Measurements from ENCODE around the gene KRTAP4-6. TPM values are rescaled to one million over a fixed set of nuclear protein-coding genes. Genes with fewer than 3 reads are reported as not detected.
"Not testable (repeated sequence)": the region's sequence is repeated elsewhere in the genome, so short reads cannot be mapped to it uniquely, and the experiment has no call there.

Gene KRTAP4-6
- total RNA-seq = not detected

- Histone ChIP-seq H3K4me3 (no peak within 1 kb of the TSS), H3K4me1 (no peaks in the 10 kb centered on the region), H3K27me3 (no peaks in the 10 kb centered on the region), H3K27ac (no peak within 1 kb of the TSS), H3K9me3 (peaks cover 3% of the 10 kb centered on the region in 2 donors), H3K36me3 (no peaks in the 10 kb centered on the region)
- intact Hi-C loops (cut with DNase I) = no loop called here
- TF ChIP-seq CTCF (IDR thresholded peaks at IDR 0.05) = no peak
- no peak for DNase-seq (ENCODE audit: low spot score in 2 of 2)
These were observed at the start of gene KRTAP4-6 for GRCh38 chr17:41140360-41141131. Gene KRTAP4-6, minus strand, starts transcription at chr17:41140544. Its CDS starts 57 bp downstream, at chr17:41140487.

- H3K36me3 ChIP-seq; H3K4me3 ChIP-seq; intact Hi-C loops (cut with DNase I); H3K4me1 ChIP-seq; H3K27ac ChIP-seq; DNase-seq (ENCODE audit: low spot score in 2 of 2); H3K27me3 ChIP-seq; H3K9me3 ChIP-seq: not testable (repeated sequence)
These were observed 49.5 kb upstream of the KRTAP4-6 start, which contains the start of gene KRTAP9-1 for GRCh38 chr17:41189837-41190318. Gene KRTAP9-1, plus strand, starts transcription at chr17:41189887. Its CDS starts 0 bp downstream, at chr17:41189887.

GRCh38 chr17:41186872-41187271 lies 46.5 kb upstream of the KRTAP4-6 start:
- H3K9me3 ChIP-seq = no peaks in the 10 kb centered on the region
- intact Hi-C loops (cut with DNase I) = no loop called here
- H3K27me3 ChIP-seq = no peaks in the 10 kb centered on the region
- DNase-seq (ENCODE audit: low spot score in 2 of 2) = no peak
- no peak for TF ChIP-seq CTCF (IDR thresholded peaks at IDR 0.05)
- H3K36me3 ChIP-seq = no peaks in the 10 kb centered on the region
- H3K4me3 ChIP-seq = no peak overlapping the region
- no peaks in the 10 kb centered on the region for H3K4me1 ChIP-seq
- no peak overlapping the region for H3K27ac ChIP-seq

GRCh38 chr17:41185001-41185400 lies 44.7 kb upstream of the KRTAP4-6 start:
- DNase-seq (ENCODE audit: low spot score in 2 of 2) = no peak
- Histone ChIP-seq H3K4me3 (no peak overlapping the region), H3K27ac (no peak overlapping the region), H3K9me3 (no peaks in the 10 kb centered on the region), H3K36me3 (no peaks in the 10 kb centered on the region), H3K4me1 (no peaks in the 10 kb centered on the region), H3K27me3 (no peaks in the 10 kb centered on the region)
- intact Hi-C loops (cut with DNase I) = no loop called here
- TF ChIP-seq CTCF (IDR thresholded peaks at IDR 0.05) = no peak

GRCh38 chr17:41184480-41184961 lies 44.2 kb upstream of the KRTAP4-6 start, which contains the start of gene KRTAP4-1:
Gene KRTAP4-1, minus strand, starts transcription at chr17:41184911. Its CDS starts 57 bp downstream, at chr17:41184854.
- Histone ChIP-seq H3K9me3 (no peaks in the 10 kb centered on the region), H3K27ac (no peak within 1 kb of the TSS), H3K4me1 (no peaks in the 10 kb centered on the region), H3K36me3 (no peaks in the 10 kb centered on the region), H3K4me3 (no peak within 1 kb of the TSS), H3K27me3 (no peaks in the 10 kb centered on the region)
- TF ChIP-seq CTCF (IDR thresholded peaks at IDR 0.05) = no peak
- intact Hi-C loops (cut with DNase I) = no loop called here
- DNase-seq (ENCODE audit: low spot score in 2 of 2) = no peak

All from ascending aorta (tissue), 2 donors.